Erythroblast (primary cell): ENCODE data around the gene DDIT3.
A peak's percentile ranks its signal among the peaks of the same experiment; 100 is the strongest.
"Not testable (repeated sequence)": the region's sequence is repeated elsewhere in the genome, so short reads cannot be mapped to it uniquely, and the experiment has no call there.

Experiments
- DNase-seq, 2 experiments: peaks; one replicate each; lab custom pipeline; 2025; lab: John Stamatoyannopoulos, UW
- GATA1 ChIP-seq: IDR thresholded peaks from 2 replicates; pipeline ENCODE4 v1.6.1; 2011; ENCODE audit warnings: low read depth, mild to moderate bottlenecking, control low read depth, low read length, moderate library complexity
- POLR2A ChIP-seq: IDR thresholded peaks from 2 replicates; pipeline ENCODE4 v1.6.1; 2011; ENCODE audit warnings: mild to moderate bottlenecking, low read length

Gene DDIT3

GRCh38 chr12:57525615-57526383 is 5.5 kb upstream of the DDIT3 start:
- DNase-seq = no peak
- TF ChIP-seq GATA1 = no peak
- no peak for TF ChIP-seq POLR2A

GRCh38 chr12:57524814-57525614 is 4.7 kb upstream of the DDIT3 start:
- TF ChIP-seq POLR2A = no peak
- no peak for TF ChIP-seq GATA1
- DNase-seq = no peak

GRCh38 chr12:57523706-57524614 is 3.6 kb upstream of the DDIT3 start:
- TF ChIP-seq POLR2A (peak; percentile 27), GATA1 (no peak)
- DNase-seq = no peak

- TF ChIP-seq POLR2A = peak; percentile 25
- TF ChIP-seq GATA1 = no peak
- DNase-seq = peak; percentile 70 to 83
Observed at GRCh38 chr12:57522887-57523705, 2.8 kb upstream of the DDIT3 start.

GRCh38 chr12:57522011-57522886 is 1.9 kb upstream of the DDIT3 start, which contains the start of gene MBD6:
MBD6 (plus strand) TSS chr12:57522824; CDS start chr12:57524304, 1,480 bp downstream.
- TF ChIP-seq GATA1 (no peak), POLR2A (peak; percentile 83)
- DNase-seq = peak; percentile 97

GRCh38 chr12:57521525-57522010 is 1.3 kb upstream of the DDIT3 start:
- peak in 1 of 2 experiments; percentile 62 for DNase-seq
- TF ChIP-seq POLR2A (no peak), GATA1 (no peak)

GRCh38 chr12:57519796-57520052 is 590 bp downstream of the DDIT3 start:
- peak; percentile 78 to 85 for DNase-seq
- TF ChIP-seq POLR2A (no peak), GATA1 (no peak)

GRCh38 chr12:57518920-57519795 is 1.2 kb downstream of the DDIT3 start:
- TF ChIP-seq GATA1 (no peak), POLR2A (no peak)
- DNase-seq = peak; percentile 74 to 85

GRCh38 chr12:57518176-57518919 is 2.0 kb downstream of the DDIT3 start:
- DNase-seq = no peak
- TF ChIP-seq POLR2A = no peak
- no peak for TF ChIP-seq GATA1

GRCh38 chr12:57517718-57518117 is 2.6 kb downstream of the DDIT3 start:
- not testable (repeated sequence) for DNase-seq
